Tibial nerve (tissue), 3 donors: ENCODE results near the gene C14orf180.
"Not testable (repeated sequence)": the region's sequence is repeated elsewhere in the genome, so short reads cannot be mapped to it uniquely, and the experiment has no call there.

Experiments
- CTCF ChIP-seq, 5 experiments: fragments of 200-600 bp in 3 of 5; fragments of 450-650 bp in 2 of 5; sonication (generic) in 3 of 5; IDR thresholded peaks; one replicate each; pipeline ENCODE4 v1.5.1; 2016 to 2019; ENCODE audit warnings: antibody characterized with exemption in 5 of 5, mild to moderate bottlenecking in 3 of 5, moderate library complexity in 2 of 5
- POLR2A ChIP-seq, 2 donors: fragments of 450-650 bp; IDR thresholded peaks; one replicate each; pipeline ENCODE4 v1.6.1; 2017; ENCODE audit warnings: antibody characterized with exemption in 2 of 2, mild to moderate bottlenecking in 2 of 2, moderate library complexity in 2 of 2

DNA sequence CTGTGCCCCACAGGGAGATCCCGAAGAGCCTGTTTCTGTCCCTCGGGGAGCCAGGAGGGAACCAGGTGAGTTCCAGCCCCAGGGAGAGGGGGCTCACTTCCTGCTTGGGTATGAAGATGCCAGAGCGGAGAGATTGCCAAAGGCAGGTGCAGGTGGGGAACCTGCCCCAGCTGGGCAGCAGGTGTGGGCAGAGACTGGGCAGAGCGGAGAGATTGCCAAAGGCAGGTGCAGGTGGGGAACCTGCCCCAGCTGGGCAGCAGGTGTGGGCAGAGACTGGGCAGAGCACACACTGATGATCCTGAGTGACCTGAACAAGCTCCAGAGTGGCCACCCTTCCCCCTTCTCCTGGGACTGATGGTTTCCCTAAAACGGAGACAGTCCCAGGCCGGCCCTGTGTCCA is 375 bp downstream of the C14orf180 start:
- TF ChIP-seq POLR2A, CTCF (IDR thresholded peaks at IDR 0.05): not testable (repeated sequence)
